Esophagus muscularis mucosa (tissue), 4 donors: Measurements from ENCODE around the gene CBLC.

ENCODE experiments used
- EP300 ChIP-seq: sonication (generic); formaldehyde crosslinking; IDR thresholded peaks from one replicate; pipeline ENCODE4 v1.6.1; 2017; ENCODE audit warnings: antibody characterized with exemption
- POLR2A ChIP-seq: fragments of 450-650 bp; IDR thresholded peaks from one replicate; pipeline ENCODE4 v1.6.1; 2017; ENCODE audit warnings: antibody characterized with exemption, moderate library complexity, mild to moderate bottlenecking, low read depth
- POLR2AphosphoS5 ChIP-seq, 2 donors: sonication (generic); formaldehyde crosslinking; IDR thresholded peaks; one replicate each; pipeline ENCODE4 v1.6.1; 2017; ENCODE audit warnings: antibody characterized with exemption in 2 of 2
- TF ChIP-seq, protein P1 (sequence below), 3 experiments: fragments of 200-600 bp in 2 of 3; fragments of 450-650 bp in 1 of 3; sonication (generic) in 2 of 3; IDR thresholded peaks; one replicate each; pipeline ENCODE4 v1.5.1; 2017 to 2019; ENCODE audit warnings: antibody characterized with exemption in 3 of 3, mild to moderate bottlenecking in 2 of 3, moderate library complexity in 1 of 3

DNA sequence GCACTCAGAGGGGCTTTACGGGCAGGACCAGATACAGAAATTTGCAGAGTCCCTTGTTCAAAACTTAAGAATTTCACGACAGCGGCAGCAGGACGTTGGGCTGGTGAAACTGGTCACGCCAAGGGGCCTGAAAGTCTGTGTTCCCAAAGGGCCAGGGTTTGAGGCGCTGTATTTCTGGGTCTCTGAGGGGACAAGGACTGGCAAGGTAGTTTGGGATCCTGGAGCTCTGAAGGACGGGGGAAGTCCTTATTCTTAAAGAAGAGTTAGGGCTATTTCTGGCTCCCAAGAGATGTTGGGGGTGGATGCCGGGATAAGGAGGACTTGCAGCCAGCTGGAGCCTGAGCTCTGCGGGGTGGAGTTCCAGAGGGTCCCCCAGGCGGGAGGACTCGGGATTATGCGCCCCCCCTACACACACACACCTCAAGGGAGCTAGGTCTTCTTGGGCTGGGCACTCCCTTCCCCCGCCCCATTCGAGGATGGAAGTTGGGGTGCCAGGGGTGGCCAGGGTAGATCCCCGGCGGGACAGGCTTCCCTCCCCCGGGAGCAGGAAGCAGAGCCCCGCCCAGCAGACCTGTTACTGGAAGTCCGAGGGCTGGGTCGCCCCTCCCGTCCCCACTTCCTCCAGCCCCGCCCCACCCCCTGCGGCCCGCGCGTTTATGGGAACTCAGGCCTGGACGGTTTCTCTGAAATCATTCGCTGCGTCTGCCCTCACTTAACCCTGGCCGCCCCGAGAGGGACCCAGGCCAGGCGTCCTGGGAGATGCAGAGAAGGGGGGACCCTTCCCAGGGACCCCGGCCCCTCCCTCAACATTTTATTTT is 23.5 kb upstream of the CBLC start:
- peak; percentile 31 for TF ChIP-seq POLR2A
- TF ChIP-seq, protein P1, sequence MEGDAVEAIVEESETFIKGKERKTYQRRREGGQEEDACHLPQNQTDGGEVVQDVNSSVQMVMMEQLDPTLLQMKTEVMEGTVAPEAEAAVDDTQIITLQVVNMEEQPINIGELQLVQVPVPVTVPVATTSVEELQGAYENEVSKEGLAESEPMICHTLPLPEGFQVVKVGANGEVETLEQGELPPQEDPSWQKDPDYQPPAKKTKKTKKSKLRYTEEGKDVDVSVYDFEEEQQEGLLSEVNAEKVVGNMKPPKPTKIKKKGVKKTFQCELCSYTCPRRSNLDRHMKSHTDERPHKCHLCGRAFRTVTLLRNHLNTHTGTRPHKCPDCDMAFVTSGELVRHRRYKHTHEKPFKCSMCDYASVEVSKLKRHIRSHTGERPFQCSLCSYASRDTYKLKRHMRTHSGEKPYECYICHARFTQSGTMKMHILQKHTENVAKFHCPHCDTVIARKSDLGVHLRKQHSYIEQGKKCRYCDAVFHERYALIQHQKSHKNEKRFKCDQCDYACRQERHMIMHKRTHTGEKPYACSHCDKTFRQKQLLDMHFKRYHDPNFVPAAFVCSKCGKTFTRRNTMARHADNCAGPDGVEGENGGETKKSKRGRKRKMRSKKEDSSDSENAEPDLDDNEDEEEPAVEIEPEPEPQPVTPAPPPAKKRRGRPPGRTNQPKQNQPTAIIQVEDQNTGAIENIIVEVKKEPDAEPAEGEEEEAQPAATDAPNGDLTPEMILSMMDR (IDR thresholded peaks at IDR 0.05), result no peak
- TF ChIP-seq POLR2AphosphoS5 (IDR thresholded peaks at IDR 0.05), result peak; percentile 58 to 82
- peak; percentile 84 for TF ChIP-seq EP300
